LNCAP (cell line): Measurements from ENCODE around the gene RAE1.

Source experiments
- TF ChIP-seq, protein P1 (sequence below): fragments of 450-650 bp; IDR thresholded peaks from 2 replicates; pipeline ENCODE4 v1.5.1; 2017; ENCODE audit warnings: mild to moderate bottlenecking

RAE1 gene

DNA sequence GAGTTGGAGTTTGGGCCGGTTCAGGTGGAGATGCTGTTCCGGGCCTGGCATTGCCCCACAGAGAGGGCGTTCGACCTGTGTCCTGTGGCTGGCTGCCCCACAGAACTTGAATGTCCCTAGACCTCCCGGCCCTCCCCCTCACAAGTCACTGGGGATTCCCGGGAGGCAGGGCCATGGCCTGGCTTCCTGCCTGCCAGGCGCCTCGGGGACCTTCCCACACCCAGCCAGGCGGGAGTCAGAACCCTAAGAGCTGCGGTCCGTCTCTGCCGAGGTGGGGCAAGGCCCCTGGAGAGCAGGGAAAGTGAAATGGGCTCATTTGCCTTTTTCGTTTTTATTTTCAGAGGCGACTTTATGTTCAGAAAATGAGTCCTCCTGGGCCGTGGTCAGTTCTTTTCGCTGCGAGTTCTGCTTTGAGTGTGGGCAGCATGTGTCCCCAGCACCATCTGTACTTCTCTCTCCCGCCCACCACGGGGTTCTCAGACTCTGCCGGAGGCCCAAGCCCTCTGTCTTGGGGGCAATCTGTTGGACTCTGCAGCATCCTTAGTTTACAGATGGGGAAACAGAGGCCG, 48.6 kb downstream of the RAE1 start:
- TF ChIP-seq, protein P1, sequence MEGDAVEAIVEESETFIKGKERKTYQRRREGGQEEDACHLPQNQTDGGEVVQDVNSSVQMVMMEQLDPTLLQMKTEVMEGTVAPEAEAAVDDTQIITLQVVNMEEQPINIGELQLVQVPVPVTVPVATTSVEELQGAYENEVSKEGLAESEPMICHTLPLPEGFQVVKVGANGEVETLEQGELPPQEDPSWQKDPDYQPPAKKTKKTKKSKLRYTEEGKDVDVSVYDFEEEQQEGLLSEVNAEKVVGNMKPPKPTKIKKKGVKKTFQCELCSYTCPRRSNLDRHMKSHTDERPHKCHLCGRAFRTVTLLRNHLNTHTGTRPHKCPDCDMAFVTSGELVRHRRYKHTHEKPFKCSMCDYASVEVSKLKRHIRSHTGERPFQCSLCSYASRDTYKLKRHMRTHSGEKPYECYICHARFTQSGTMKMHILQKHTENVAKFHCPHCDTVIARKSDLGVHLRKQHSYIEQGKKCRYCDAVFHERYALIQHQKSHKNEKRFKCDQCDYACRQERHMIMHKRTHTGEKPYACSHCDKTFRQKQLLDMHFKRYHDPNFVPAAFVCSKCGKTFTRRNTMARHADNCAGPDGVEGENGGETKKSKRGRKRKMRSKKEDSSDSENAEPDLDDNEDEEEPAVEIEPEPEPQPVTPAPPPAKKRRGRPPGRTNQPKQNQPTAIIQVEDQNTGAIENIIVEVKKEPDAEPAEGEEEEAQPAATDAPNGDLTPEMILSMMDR: no peak

DNA sequence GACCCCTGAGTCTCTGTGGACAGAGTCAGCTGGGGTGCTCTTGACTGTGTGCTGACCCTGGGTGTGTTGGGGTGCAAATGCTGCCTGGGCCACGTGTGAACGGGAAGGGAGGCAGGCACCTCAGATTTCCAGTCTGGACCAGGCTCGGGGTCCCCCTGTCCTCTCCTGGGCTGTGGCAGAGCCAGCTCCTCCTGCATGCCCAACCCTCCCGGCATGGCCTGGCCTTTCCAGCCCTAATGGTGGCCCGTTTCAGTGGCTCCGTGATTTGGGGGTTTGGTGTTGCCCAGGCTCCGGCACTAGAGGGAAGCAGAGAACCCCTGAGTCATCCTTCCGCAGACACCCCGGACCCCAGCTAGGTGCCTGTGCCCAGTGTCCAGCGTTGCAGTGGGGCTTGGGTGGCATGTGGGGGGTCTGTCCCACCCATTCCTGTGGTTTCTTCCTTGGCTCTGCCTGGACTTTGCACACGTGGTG, 49.2 kb downstream of the RAE1 start:
- TF ChIP-seq, protein P1: no peak

DNA sequence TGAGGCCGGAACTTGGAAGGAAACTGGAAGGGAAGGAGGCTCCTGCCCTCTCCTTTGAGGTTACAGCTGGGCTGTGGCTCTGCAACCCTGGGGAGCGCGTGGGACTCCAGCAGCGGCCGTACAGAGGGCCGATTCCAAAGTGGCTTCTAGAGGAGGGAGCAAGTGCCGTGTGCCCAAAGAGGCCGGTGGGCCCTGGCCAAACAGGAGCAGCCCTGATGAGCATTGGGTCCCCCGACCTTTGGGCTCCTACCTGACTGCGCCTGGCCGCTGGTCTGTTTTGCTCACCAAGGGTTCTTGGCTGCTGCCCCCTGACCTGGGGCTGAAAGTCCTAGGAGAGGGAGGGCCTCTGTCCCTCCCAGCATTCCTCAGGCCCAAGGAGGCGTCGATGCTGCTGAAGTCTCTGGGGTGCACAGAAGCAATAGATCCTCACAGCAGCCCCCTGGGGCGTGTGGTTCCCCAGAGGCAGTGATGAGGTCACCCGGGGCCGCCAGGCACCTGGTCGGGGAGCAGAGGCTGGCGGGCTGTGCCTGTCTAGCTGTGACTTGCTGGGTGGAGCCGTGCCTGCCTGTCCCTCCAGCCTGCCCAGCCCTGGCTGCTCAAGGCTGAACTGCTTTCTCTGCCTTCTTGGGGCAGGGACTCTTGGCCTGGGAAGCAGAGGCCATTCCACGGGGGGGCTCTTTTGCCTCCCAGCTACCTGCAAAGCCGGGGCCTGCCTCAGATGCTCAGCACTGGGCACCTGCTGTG, 49.9 kb downstream of the RAE1 start:
- TF ChIP-seq, protein P1: no peak

DNA sequence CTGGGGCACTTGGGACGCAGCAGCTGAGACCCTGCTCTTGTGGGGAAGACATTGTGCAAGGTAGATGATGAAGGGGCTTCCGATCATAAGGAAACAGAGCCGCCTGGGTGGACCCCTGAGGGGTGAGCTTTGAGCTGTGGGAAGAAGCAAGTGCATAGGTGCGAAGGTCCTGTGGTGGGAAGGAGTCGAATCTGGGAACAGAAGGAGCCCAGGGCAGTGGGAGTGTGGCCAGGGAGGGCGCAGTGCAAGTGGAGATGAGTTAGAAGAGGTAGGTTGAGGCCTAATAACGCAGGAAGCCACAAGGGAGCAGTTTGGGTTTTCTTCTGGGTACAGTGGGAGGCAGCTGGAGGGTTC, 50.5 kb downstream of the RAE1 start:
- TF ChIP-seq, protein P1: no peak

DNA sequence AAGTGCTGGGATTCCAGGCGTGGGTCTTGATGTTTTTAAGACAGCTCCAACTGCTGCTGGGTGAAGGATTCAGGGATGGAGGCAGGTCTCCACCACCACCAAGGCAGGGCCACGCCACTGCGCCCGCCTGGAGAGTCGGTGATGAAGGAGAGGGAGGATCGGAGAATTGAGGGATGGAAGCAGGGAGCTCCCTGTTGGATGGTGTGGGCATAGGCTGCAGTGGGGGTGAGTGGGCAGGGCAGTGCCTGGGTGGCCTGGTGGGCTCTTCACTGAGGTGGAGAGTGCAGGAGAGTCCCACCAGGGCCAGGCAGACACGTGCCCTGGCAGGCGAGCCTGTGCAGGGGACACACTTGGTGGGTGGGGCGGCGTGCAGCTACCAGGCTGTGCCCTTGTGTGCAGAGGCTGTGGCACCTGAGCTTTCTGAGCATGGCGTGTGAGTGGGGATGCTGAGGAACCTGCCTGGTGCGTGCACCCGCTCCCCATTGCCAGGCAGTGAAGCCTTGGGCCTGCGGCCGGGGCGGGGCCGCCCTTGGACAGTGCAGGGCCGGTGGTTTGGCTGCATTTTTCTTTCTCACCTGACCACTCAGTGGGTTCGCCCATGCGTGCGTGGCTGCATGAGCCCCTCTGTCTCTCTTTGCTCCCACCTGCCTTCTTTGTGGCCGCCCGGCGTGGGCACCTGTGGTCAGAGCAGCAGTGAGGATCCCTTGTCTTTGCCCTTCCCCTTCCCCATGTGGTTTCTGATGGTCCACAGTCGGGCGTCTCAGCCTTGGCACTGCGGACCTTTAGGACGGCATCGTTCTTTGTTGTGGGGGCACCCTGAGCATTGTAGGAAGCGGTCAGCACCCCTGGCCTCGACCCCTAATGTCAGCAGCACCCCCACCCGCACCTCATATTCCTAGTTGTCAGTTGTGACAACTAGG, 51.4 kb downstream of the RAE1 start:
- TF ChIP-seq, protein P1: no peak

DNA sequence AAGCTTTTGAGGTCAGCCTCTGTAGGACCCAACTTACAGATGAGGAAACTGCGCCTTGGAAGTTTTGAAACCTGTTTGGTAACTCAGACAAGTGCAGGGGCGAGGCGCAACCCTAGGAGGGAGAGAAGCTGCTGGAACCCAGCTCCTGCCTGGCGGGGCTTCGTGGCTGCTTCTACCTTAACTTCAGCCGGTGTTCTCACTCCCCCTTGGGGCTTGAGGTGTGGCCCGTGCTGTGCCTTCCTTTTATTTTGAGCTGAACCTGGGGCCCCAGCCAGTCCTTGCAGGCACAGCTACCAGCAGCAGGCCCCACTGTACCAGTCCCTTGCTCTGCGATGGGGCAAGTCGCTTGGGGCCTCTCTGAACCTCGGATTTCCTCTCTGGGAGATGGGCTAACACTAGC, 52.2 kb downstream of the RAE1 start:
- TF ChIP-seq, protein P1: no peak

DNA sequence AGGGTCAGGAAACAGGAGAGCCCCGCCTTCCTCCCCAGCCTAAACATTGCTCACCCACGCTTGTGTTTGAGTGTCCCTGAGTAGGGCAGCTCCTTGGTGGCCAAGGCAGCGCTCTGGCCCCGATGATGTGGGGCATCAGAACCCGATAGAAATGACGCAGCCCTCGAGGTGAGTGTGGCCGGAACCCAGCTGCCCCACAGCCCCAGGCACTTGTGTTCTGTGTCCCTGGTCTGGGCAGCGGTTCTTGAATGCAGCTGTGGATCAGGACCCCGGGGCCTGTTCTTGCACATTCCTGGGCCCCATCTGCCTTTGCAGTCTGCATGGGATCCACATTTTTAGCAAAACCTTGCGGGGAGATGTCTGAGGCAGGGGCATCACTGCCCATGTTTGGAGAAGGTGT, 53.0 kb downstream of the RAE1 start:
- TF ChIP-seq, protein P1: no peak
